Epithelial cell of prostate (primary cell): Measurements from ENCODE around the gene MEST.
"Not testable (repeated sequence)": the region's sequence is repeated elsewhere in the genome, so short reads cannot be mapped to it uniquely, and the experiment has no call there.

Experiments used
- DNase-seq: peaks from one replicate; pipeline ENCODE4 v3.0.0-alpha.2; 2011; ENCODE audit warnings: low read depth, low spot score
- H3K27ac ChIP-seq: fragments of 450-650 bp; 2 replicates; pipeline ENCODE4 v1.5.1; 2017; ENCODE audit warnings: mild to moderate bottlenecking

Gene MEST

DNA sequence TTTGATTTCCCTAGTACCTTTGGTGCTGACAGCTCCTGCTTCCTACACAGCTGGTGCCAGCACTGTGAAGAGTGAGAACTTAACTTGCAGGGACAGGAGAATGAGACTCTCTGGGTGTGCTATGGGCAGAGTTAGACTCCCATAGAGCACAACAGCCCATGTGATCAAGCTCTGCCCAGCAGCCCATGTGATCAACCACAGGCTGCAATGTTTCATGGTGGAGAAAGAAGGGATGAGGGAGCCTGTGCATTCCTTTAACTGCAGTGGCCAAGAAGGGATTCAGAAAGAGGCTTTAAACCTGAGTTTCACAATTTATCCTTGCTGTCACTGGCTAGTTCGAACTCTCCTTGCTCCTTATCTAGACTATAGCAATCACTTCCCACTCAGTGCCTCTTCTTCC is 10.0 kb upstream of the MEST start:
- H3K27ac ChIP-seq: no peak overlapping the region
- no peak for DNase-seq

- no peak overlapping the region for H3K27ac ChIP-seq
- no peak for DNase-seq
These were observed 8.9 kb upstream of the MEST start for GRCh38 chr7:130483031-130483430.

DNA sequence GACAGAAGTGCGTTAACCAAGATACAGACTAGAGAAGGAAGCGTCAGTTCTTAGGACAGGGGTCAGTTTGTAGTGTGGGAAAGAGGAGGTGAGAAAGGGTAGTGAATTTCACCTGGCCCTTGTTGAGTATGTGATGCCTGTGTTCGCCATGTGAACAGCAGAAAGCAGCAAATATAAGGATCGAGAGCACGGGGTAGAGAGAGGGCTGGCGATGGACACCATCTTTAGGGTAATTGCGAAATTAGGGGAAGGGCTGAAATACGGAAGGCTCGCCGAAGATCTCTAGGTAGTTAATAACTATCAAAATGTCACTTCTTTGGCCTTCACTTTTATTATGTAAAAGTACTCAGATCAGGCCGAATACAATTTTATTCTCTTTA is 6.2 kb upstream of the MEST start:
- H3K27ac ChIP-seq: no peak overlapping the region
- no peak for DNase-seq

GRCh38 chr7:130486114-130486953 is 5.6 kb upstream of the MEST start:
- H3K27ac ChIP-seq: peak overlapping the region; percentile 22
- peak; percentile 5 for DNase-seq

DNA sequence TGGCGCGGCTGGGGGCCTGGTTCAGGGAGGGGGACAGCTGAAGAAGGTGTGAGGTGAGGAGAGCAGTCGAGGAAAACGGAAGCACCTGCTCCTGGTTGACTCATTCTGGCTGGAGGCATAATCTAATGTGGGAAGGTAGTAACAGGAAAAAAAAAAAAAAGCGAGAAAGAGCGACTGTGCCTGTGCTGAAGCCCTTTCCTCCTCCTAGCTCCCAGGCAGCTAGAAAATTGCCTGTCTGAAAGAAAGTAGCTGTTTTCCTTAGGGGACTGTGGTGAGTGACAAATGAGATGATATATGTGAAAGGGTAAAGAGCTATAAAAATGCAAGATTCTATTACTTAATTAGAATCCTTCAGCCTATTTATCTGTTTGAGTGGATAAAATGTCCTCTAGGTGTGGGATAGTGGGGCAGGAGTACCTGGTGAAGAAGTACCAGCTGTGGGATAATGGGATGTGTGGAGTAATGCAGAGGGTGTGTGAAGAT is 4.9 kb upstream of the MEST start:
- peak; percentile 10 for DNase-seq
- H3K27ac ChIP-seq: peak overlapping the region; percentile 22

DNA sequence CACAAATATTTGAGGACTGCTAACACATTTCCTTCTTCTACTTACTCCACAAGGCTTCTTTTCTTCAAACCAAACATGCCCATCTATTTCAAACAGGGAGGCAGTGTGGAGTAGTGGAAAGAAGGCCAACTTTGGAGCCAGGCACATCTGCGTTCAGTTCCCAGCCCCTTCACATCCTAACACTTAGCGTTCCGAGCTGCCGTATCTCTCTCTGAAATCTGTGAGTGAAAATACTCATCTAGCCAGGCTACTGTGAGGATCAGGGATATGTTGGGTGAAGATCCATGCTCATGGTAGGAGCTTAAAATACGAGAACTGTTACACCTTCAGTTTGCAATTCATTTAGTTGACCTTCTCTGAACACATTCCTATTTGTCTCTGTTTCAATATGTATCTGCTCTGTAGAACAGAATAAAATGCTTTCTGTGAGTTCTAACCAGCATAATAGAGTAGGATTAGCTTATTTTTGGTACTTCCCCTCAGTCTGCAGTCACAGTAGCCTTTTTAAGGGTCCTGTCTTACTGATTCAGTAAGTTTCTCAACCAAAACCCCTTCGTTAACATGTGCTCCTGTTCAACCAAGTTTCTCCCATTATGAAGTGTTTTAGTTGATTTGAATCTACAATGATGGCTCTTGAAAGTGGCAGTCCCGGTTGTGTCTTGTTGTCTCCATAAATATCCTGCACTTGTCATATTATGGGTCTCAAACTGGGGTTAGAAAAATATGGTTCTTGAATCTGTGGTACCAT is 3.3 kb upstream of the MEST start:
- no peak for DNase-seq
- no peak overlapping the region for H3K27ac ChIP-seq

- no peak overlapping the region for H3K27ac ChIP-seq
- no peak for DNase-seq
These were observed 2.5 kb upstream of the MEST start for GRCh38 chr7:130489140-130489983.

DNA sequence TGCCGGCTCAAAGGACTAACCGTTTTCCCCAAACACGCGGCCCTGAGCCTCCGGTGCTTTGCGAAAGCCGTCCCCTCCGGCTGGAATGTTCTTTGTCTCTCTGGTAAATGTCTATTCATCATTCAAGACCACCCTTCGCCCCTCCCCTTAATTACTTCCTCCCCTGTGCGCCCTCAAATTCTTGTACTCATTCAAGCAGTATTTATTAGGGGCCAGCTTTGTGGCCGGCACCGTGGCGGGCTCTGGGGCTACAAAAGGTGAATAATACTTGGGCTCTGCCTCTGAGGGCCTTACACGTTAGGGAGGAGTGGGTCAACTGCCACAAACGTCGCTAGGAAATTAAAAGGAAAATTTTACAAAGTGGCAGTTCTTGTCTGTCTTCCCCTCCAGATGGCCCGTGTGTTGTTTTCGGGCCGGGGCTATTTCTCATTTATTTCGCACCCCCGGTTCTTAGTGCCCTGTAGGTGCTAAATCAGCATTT is 1.5 kb upstream of the MEST start:
- H3K27ac ChIP-seq: no peak overlapping the region
- DNase-seq: no peak

GRCh38 chr7:130490888-130491804 is 739 bp upstream of the MEST start:
- no peak for DNase-seq
- H3K27ac ChIP-seq: no peak overlapping the region

- DNase-seq: no peak
- H3K27ac ChIP-seq: no peak overlapping the region
These were observed 814 bp downstream of the MEST start for GRCh38 chr7:130492523-130493274.

DNA sequence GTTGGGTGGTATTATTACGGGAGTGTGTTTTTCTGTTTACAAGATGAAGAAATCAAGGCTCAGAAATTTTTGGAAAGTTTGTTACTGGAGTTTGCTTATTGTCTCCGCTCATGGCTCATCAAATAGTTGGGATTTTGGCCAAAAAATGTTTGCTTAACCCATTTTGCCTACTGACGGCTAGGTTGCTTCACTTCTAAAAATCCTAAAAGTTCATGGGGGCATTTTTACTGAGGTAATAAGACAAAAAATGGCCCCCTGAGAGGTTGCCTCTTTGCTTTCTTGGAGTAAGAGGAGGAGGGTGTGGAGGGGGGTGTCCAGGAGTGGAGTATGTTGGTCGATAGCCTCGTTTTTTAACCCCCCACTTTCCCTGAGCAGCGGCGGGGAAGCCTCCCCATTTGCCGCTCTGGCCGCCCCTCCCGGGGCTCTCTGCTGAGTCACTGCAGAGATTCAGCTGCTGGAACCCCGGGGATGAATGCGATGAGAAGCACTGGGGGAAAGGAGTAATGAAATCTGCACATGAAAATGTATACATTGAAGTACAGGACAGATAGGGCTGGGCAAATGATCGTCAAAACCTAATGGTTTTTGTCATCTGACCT is 1.5 kb downstream of the MEST start:
- no peak for DNase-seq

GRCh38 chr7:130494431-130494858 is 2.6 kb downstream of the MEST start:
- DNase-seq: no peak
- no peak overlapping the region for H3K27ac ChIP-seq

More for the DNA sequence above, 1.5 kb downstream of the MEST start:
- no peak overlapping the region for H3K27ac ChIP-seq

DNA sequence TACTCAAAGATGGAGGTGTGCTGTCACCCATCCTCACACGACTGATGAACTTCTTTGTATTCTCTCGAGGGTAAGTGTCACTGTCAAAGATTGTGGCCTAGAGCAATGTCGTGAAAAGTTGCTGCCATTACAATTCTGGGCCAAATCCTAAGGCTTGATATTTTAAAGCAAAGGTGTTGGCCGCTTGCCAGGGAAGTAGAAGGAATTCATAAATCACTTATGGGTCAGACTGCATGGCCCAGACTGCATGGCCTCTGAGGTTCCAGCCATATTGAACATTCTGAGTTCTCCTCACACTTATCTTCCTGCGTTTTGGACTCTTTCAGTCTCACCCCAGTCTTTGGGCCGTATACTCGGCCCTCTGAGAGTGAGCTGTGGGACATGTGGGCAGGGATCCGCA is 8.6 kb downstream of the MEST start:
- DNase-seq: no peak
- no peak overlapping the region for H3K27ac ChIP-seq

- no peak for DNase-seq
- no peak overlapping the region for H3K27ac ChIP-seq
These were observed 9.0 kb downstream of the MEST start for GRCh38 chr7:130500910-130501309.

DNA sequence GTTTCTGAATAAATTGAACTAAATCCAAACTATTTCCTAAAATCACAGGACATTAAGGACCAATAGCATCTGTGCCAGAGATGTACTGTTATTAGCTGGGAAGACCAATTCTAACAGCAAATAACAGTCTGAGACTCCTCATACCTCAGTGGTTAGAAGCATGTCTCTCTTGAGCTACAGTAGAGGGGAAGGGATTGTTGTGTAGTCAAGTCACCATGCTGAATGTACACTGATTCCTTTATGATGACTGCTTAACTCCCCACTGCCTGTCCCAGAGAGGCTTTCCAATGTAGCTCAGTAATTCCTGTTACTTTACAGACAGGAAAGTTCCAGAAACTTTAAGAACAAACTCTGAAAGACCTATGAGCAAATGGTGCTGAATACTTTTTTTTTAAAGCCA is 13.9 kb downstream of the MEST start:
- no peak overlapping the region for H3K27ac ChIP-seq
- no peak for DNase-seq

DNA sequence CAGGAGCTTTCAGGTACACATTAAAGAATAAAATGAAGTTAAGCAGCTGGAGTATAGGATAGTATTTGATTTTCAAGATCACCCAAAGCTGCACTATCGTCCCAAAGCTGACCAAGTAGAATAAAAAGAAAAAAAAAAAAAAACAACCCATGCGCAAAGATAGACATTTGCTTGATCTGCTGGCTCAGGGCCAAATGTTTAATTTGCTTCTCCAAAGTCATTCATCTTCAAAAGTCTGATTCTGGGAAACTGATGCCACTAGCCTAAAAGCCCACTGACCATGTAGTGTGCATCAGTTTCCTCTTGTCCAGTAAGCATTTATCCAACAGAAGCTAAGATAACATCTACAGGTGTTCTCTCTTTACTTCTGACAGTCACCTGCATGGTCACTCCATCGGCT is 14.5 kb downstream of the MEST start:
- no peak for DNase-seq
- no peak overlapping the region for H3K27ac ChIP-seq

DNA sequence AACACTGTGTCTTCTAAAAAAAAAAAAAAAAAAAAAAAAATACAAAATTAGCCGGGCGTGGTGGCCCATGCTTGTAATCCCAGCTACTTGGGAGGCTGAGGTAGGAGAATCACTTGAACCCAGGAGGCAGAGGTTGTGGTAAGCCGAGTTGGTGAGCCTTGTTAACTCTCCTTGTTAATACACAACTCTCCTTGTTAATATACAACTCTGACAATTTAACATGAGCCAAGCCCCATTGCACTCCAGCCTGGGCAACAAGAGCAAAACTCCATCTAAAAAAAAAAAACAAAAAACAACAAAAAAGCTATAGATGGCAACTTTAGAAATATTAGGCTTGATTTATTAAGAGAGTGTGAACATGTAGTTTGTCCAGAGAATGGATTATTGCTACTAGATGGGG is 20.2 kb downstream of the MEST start:
- not testable (repeated sequence) for DNase-seq, H3K27ac ChIP-seq

GRCh38 chr7:130513447-130513846 is 21.6 kb downstream of the MEST start:
- DNase-seq: no peak
- H3K27ac ChIP-seq: no peak overlapping the region
